Measurements from ENCODE around the gene HPN.

HPN gene

GRCh38 chr19:35090160-35090505, 48.6 kb downstream of the HPN start:
- H3K27ac ChIP-seq = peak overlapping the region; percentile 68
- TF ChIP-seq, protein P1, sequence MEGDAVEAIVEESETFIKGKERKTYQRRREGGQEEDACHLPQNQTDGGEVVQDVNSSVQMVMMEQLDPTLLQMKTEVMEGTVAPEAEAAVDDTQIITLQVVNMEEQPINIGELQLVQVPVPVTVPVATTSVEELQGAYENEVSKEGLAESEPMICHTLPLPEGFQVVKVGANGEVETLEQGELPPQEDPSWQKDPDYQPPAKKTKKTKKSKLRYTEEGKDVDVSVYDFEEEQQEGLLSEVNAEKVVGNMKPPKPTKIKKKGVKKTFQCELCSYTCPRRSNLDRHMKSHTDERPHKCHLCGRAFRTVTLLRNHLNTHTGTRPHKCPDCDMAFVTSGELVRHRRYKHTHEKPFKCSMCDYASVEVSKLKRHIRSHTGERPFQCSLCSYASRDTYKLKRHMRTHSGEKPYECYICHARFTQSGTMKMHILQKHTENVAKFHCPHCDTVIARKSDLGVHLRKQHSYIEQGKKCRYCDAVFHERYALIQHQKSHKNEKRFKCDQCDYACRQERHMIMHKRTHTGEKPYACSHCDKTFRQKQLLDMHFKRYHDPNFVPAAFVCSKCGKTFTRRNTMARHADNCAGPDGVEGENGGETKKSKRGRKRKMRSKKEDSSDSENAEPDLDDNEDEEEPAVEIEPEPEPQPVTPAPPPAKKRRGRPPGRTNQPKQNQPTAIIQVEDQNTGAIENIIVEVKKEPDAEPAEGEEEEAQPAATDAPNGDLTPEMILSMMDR (conservative IDR thresholded peaks at IDR 0.05) = no peak

DNA sequence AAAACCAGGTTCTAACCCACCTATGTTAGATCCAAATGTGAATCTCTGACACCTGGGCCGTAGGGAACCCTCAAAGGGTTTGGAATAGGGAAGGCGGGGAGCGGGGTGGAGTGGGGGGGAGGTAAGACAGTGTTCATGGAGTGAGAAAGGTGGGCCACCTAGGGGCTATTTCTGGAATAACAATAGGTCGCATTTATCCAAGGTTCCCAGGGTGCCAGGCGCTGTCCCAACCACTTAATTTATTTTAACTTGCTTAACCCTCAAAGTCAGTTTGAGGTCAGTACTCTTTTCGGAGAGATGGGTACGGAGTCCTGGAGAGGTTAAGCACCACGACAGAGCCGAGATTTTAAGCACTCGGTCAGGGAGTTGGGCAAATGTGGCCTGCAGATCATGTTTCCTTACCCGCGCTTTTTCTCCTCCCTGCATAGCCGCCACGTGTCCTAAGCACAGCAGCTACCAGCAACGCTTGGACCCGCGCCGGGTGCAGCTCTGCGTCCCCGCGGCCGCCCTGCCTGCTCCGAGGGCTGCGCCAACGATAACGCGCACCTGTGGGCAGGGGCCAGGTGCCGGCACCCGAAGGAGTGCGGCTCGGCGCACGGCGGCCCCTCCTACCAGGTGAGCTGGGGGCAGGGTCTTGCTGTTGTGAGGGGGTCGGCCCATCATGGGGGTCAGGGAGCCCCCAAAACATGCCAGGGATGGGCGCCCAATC, 49.1 kb downstream of the HPN start:
- TF ChIP-seq, protein P1 (conservative IDR thresholded peaks at IDR 0.05) = peak; percentile 86
- peak overlapping the region; percentile 68 for H3K27ac ChIP-seq

DNA sequence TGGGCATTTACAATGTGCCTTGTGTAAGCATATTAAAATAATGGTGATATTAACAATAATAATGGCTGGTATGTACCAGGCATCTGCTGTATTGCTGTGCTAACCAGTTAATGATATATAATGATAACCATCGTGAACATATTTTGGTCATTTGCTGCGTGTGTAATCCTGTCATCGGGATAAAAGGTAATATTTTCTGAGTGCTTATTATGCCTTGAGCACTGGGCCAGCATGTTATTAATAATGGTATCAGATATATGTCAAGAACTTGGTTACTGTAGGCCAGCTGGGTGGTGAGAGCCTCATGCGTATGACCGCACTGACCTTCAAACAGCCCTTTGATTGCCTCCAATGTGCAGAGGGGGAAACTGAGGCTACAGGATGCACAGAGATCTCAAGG, 51.9 kb downstream of the HPN start:
- TF ChIP-seq, protein P1 (conservative IDR thresholded peaks at IDR 0.05) = no peak
- H3K27ac ChIP-seq = no peak overlapping the region

DNA sequence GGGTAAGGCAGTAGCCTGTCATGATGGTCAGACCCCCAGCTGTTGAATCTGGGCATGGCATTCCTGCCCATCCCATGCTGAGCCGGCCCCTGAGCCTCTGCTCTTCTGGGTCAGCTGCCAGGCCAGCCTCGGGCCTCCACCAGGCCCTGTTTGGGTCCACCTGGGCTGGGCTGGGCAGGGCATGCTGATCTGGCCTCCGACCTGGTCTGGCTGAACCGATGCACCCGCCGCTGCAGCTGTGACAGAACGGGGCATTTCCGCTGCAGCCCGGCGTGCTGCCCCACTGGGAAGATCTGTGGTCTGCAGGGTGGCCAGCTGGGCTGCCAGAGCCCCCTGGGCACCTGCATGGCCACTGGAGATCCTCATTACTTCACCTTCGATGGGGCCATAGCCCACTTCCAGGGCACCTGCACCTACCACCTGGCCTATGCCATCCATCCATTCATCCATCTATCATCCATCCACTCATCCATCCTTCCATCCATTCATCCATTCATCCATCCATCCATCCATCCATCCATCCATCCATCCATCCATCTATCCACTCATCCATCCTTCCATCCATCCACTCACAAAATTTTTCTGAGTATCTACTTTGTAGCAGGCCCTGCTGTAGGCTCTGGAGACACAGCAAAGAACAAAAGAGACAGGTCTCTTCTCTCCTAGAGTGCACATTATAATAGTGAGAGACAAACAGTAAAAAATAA, 52.6 kb downstream of the HPN start:
- TF ChIP-seq, protein P1 (conservative IDR thresholded peaks at IDR 0.05) = no peak
- no peak overlapping the region for H3K27ac ChIP-seq

DNA sequence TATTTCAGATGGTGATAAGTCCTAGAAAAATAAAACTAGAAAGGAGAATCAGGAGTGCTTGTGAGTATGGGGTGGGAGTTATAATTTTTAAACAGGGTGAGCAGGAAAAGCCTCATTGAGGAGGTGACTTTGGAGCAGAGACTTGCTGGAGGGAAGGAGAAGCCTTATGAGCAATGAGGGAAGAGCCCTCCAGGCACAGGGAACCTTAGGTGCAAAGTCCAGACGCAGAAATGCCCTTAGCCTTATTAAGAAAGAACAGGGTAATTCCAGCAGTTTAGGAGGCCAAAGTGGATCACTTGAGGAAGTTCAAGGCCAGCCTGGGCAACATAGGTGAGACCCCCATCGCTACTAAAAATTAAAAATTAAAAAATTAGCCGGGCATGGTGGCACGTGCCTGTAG, 53.1 kb downstream of the HPN start:
- TF ChIP-seq, protein P1 (conservative IDR thresholded peaks at IDR 0.05) = no peak
- no peak overlapping the region for H3K27ac ChIP-seq

DNA sequence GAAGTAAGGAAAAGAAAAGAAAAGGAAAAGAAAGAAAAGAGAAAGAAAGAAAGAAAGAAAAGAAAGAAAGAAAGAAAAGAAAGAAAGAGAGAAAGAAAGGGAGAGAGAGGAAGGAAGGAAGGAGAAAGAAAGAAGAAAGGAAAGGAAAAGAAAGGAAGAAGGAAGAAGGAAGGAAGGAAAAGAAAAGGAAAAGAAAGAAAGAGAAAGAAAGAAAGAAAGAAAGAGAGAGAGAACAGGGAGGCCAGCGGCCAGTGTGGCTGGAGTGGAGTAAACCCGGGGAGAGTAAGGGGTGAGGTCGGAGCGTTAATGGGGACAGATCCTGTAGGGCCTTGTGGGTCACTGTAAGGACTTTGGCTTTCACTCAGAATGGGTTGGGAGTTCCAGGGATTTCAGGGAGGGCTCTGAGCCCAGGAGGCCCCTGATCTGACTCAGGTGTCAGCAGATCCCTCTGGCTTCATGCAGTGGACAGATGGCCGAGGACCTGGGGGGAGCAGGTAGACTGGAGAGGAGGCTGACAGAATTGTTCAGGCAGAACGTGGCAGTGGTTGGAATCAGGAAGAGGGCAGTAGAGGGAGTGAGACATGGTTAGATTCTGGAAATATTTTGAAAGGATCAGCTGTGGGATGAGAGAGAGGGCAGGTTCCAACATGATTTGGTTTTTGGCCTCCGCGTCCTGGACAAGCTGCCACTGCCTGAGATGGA, 54.3 kb downstream of the HPN start:
- TF ChIP-seq, protein P1 (conservative IDR thresholded peaks at IDR 0.05) = no peak
- H3K27ac ChIP-seq = no peak overlapping the region

DNA sequence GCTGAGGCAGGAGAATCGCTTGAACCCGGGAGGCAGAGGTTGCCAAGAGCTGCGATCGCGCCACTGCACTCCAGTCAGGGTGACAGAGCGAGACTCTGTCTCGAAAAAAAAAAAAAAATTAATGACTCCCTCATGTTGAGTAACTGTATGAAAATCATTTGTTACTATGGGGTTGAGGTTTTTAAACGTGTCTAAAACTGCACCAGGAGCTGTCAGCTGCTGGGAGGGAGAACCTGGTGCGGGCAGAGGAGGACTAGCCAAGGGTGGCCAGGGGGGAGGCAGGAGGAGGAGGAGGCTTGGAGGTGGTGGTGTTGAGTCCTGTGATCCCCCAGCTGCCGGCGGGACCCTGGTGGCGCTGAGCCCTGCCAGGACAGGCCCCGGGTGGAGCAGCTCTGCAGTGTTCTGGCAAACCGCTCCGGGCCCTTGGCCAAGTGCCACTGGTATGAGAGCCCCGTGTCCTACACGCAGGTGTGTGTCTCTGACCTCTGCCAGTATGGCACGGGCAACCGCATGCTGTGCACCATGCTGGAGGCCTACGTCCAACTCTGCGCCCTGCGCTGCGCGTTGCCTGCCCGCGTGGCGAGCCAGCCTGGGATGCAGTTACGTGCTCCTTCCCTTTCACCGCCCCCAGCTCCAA, 57.0 kb downstream of the HPN start:
- TF ChIP-seq, protein P1 (conservative IDR thresholded peaks at IDR 0.05) = no peak
- no peak overlapping the region for H3K27ac ChIP-seq

All from VCaP (cell line).